ENCODE results near the gene MRRF.

Gene MRRF

DNA sequence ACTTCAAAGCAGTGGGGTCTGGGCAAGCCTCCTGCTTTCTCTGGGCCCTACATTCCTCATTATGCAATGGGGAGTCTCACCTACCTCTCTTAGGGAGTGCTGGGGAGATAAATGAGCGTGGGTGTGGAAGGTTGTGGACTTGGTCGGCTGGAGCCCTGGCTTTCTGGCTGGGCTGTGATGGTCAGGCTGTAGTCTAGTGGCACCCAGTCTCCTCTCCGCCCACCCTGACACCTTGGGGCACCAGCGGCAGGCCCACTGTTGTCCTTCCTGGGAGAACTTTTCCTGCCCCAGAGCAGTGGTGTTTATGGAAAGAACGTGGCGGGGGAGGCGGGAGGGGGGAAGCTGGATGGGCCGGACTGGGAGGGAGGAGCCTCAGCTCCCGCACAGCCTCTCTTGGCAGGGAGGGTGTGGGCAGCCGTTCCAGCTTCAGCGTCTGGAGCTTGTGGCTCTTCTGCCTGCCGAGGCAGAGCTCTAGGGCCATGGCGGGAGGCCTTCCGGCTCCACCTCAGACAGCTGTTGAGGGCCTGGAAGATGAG lies 110.3 kb downstream of the MRRF start:
- Mint-ChIP-seq H3K4me3 (no peak overlapping the region), H3K27ac (no peak overlapping the region), H3K36me3 (no peaks in the 10 kb centered on the region), H3K4me1 (peaks cover 11% of the 10 kb centered on the region), H3K9me3 (peaks cover 11% of the 10 kb centered on the region), H3K27me3 (peaks cover 77% of the 10 kb centered on the region)
- CTCF ChIA-PET, result no interaction called here
- DNase-seq, result no peak

DNA sequence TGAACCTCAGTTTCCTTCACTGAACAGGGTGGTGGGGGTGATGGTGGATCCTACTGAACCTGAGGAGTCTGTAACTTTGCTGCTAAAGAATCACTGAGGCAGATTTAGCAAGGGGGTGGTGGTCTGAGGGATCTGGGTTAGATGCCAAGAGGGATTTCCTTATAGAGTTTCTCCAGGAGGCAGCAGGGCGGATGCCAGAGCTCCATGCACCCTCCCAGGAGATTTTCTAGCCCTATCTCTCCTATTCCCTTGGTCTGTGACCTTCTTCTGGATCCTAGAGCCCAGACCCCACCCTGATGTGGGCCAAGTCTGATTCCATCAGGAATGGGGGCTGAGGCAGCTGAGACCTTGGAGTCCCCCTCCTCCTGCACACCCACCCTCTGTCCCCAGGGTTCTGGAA lies 112.1 kb downstream of the MRRF start:
- no peak overlapping the region for H3K4me3 Mint-ChIP-seq

DNA sequence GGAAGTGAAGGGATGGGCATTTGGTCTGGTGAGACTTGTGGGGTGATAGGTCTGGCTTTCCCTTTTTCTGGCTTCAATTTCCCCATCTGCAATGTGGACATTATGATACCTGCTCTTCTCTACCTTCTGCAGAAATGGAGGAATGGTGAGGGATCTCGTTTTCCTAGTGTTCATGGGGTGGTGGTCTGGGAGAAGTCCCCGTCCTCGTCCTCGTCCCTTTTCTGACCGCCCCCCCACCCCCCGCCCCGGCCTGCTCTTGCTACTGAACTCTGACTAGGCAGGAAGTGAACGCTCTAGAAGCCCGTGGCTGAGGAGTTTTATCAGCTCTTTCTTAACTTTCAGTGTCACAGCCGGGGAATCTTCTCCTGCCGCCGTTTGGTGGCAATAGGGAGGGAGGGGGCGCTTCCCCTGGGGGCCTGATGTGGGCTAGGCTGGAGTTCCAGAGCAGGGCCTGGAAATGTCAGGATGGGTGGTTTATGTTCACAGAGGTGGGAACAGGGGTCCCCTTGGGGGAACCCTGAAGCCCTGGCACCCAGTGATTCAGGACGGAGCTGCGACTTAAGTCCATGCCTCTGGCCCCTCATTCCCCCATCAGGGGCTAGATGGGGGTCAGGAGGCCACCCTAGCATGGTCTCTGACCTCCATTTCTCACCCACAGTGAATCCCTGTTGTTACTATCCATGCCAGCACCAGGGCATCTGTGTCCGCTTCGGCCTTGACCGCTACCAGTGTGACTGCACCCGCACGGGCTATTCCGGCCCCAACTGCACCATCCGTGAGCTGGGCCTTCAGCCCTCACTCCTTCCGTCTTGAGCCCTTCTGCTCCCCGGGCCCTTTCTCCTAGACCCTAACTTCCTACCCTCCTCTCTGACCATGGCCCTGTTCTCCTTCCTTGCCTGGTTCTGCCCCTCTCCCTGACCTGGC lies 112.8 kb downstream of the MRRF start:
- Mint-ChIP-seq H3K4me1 (no peaks in the 10 kb centered on the region), H3K9me3 (peaks cover 12% of the 10 kb centered on the region)

More for the DNA sequence above, 112.1 kb downstream of the MRRF start:
- CTCF ChIA-PET, result interaction anchor here (1.7 kb wide), 1 partner anchor 26 kb away, joined by 5 read pairs; no protein-coding TSS in a partner anchor
- H3K27me3 Mint-ChIP-seq, result peaks cover 65% of the 10 kb centered on the region
- no peak overlapping the region for H3K27ac Mint-ChIP-seq
- no peaks in the 10 kb centered on the region for H3K4me1 Mint-ChIP-seq
- DNase-seq, result no peak
- no peaks in the 10 kb centered on the region for H3K36me3 Mint-ChIP-seq
- peaks cover 12% of the 10 kb centered on the region for H3K9me3 Mint-ChIP-seq

DNA sequence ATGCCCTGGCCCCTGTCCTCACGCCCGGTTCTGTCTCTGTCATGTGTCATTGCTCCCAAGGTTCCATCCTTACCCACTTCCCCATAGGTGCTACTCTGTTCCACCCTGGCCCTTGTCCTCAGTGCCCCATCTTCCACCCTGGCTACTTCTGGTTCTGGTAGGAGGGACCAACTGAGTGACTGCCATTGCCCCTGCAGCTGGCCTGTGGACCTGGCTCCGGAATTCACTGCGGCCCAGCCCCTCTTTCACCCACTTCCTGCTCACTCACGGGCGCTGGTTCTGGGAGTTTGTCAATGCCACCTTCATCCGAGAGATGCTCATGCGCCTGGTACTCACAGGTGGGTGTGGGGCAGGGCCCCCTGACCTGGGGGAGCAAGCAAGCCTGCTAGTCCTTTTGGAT lies 113.6 kb downstream of the MRRF start:
- Mint-ChIP-seq H3K4me3 (no peak overlapping the region), H3K36me3 (no peaks in the 10 kb centered on the region), H3K27ac (no peak overlapping the region), H3K27me3 (peaks cover 52% of the 10 kb centered on the region), H3K4me1 (no peaks in the 10 kb centered on the region), H3K9me3 (peaks cover 12% of the 10 kb centered on the region)
- CTCF ChIA-PET, result interaction anchor here (1.7 kb wide), 1 partner anchor 28 kb away, joined by 5 read pairs; no protein-coding TSS in a partner anchor
- DNase-seq, result no peak

More for the DNA sequence above, 112.8 kb downstream of the MRRF start:
- CTCF ChIA-PET, result interaction anchor here (1.7 kb wide), 1 partner anchor 27 kb away, joined by 5 read pairs; no protein-coding TSS in a partner anchor
- Mint-ChIP-seq H3K4me3 (no peak overlapping the region), H3K36me3 (no peaks in the 10 kb centered on the region), H3K27ac (no peak overlapping the region), H3K27me3 (peaks cover 58% of the 10 kb centered on the region)
- no peak for DNase-seq

DNA sequence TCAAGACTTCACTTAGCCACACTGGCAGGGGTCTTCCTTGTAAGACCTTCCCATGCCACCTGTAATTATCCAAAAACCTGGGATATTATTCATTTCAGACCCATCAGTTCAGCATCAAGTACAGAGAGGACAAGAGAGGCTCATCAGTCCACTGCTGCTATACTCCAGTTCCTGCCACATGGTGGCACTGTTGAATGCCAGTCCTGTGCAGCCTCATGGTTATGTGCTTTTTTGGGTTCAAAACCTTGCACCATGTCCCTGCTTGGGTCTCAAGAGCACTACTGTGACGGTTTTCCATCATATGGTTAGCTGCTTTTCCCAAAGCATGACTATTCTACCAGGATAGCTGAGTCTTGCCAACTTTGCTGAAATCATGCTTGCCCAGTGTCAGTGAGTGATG lies 114.7 kb downstream of the MRRF start:
- CTCF ChIA-PET, result no interaction called here

DNA sequence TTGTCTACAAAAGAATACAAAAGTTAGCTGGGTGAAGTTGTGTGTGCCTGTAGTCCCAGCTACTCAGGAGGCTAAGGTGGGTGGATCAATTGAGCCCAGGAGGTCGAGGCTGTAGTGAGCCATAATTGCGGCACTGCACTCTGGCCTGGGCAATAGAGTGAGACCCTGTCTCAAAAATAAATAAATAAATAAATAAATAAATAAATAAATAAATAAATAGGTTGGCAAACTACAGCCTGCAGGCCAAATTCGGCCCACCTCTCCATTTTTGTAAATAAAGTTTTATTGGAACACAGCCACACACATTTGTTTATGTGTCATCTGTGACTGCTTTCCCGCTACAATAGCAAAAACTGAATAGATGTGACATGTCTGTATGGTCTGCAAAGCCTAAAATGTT lies 115.6 kb downstream of the MRRF start:
- Mint-ChIP-seq H3K9me3 (peaks cover 12% of the 10 kb centered on the region), H3K27ac (no peak overlapping the region), H3K4me3 (no peak overlapping the region), H3K36me3 (no peaks in the 10 kb centered on the region), H3K27me3 (peaks cover 37% of the 10 kb centered on the region), H3K4me1 (no peaks in the 10 kb centered on the region)
- CTCF ChIA-PET, result interaction anchor here (1.6 kb wide), 1 partner anchor 30 kb away, joined by 3 read pairs; no protein-coding TSS in a partner anchor
- no peak for DNase-seq

More for the DNA sequence above, 114.7 kb downstream of the MRRF start:
- H3K4me3 Mint-ChIP-seq, result no peak overlapping the region
- no peak overlapping the region for H3K27ac Mint-ChIP-seq
- H3K4me1 Mint-ChIP-seq, result no peaks in the 10 kb centered on the region
- H3K9me3 Mint-ChIP-seq, result peaks cover 12% of the 10 kb centered on the region
- H3K27me3 Mint-ChIP-seq, result peaks cover 45% of the 10 kb centered on the region
- no peak for DNase-seq
- H3K36me3 Mint-ChIP-seq, result no peaks in the 10 kb centered on the region

Data from activated naive CD4-positive, alpha-beta T cell treated with anti-CD3 and anti-CD28 coated beads, Interleukin-2, amount 10 ng/mL, durations not matched to agents 7 days and 5 days (primary cell).